ENCODE measurements around the gene IL17C.
A peak's percentile ranks its signal among the peaks of the same experiment; 100 is the strongest.

IL17C gene

DNA sequence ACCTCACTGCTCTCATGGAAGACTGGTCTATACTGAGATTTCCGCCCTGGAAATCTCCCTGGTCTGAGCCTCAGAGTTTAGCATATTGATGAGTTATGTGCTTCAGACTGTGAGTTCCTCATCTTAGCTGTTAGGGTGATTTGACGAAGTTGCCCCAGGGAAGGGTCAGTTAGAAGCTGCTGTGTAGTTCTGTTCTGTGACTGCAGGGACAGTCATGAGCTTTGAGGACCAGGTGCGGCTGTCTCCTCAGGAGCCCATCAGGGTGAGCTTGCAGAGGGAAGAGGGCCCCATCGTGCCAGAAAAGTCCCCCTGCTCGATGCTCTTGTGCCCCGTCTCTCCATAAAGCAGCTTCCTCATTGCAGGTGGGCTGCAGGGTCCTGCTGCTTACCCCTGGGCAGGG, 28.3 kb upstream of the IL17C start:
- DNase-seq, result no peak

GRCh38 chr16:88610909-88611812, 27.2 kb upstream of the IL17C start:
- no peak for DNase-seq

GRCh38 chr16:88613293-88613692, 25.1 kb upstream of the IL17C start:
- no peak for DNase-seq

DNA sequence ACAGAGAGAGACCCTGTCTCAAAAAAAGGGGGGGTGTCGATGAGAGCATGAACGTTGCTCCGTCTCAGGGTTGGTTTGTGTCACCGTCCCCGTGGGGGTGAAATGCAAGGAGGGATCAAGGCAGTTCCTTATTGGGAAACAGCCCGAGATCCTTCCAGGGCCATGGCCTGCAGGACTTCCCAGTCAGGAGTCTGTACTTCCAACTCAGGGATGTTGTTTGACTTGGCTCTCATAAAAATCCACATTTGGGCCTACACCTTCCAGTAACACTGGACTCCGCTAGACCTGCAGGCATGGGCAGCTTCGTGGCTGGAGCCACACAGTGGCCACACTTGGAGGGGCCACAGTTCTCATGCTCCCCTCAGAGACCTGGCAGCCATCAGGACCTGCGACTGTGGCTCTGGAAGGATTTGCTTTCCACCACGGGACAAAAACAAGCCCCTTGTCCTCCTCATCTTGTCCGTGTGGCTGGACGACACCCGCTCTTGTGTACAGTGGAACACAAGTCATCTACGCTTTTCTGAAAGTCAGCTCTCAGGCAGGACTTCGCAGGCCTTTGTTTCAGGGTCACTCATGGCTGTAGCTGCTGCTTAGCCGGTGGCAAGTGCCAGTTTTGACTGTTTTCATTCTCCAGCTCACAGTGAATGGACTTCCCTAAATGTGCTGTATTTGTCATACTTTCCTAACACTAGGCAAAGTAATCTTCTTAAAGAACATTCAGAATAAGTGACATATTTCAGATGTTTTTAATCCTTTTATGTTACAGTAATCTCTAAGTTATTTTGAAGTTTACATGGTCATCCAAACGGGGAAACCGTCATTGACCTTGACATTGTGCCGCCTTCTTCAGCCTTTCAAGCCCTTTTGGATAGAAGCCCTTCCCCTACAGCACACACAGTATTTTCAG, 24.2 kb upstream of the IL17C start:
- DNase-seq, result no peak

GRCh38 chr16:88614818-88615580, 23.4 kb upstream of the IL17C start:
- DNase-seq, result no peak

- DNase-seq, result no peak
These were observed 22.1 kb upstream of the IL17C start for GRCh38 chr16:88616320-88616719.

GRCh38 chr16:88616736-88617135, 21.6 kb upstream of the IL17C start:
- DNase-seq, result no peak

- no peak for DNase-seq
These were observed 20.9 kb upstream of the IL17C start for GRCh38 chr16:88617268-88618031.

- no peak for DNase-seq
These were observed 20.0 kb upstream of the IL17C start for GRCh38 chr16:88618182-88618955.

DNA sequence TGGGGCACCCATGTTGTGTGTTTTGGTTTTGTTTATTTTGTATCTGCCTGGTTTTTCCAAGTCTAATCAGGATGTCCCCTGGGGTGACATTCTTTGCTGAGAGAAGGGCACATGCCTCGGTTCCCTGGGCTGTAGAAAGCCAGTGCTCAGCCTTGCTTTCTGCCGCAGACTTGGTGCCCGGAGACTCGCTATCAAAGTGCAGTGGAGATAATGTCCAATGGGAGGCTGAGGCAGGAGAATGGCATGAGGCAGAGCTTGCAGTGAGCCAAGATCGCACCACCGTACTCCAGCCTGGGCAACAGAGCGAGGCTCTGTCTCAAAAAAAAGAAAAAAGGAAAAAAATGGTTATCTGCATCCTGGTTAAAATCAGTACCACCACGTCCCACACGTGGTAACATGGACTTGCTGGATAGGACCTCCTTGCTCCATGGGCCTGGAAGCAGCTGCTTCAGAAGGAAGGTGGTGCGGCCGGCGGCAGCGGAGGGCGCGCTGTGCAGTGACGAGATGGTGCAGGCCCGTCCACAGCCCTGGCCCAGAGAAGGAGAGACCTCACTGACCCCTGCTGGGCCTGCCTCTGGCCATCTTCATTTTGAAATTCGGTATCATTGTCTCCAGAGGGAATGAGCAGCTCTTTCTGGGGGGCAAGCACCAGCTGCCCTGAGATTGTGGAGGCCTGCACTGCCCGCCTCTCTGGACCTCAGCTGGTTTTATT, 19.3 kb upstream of the IL17C start:
- no peak for DNase-seq

DNA sequence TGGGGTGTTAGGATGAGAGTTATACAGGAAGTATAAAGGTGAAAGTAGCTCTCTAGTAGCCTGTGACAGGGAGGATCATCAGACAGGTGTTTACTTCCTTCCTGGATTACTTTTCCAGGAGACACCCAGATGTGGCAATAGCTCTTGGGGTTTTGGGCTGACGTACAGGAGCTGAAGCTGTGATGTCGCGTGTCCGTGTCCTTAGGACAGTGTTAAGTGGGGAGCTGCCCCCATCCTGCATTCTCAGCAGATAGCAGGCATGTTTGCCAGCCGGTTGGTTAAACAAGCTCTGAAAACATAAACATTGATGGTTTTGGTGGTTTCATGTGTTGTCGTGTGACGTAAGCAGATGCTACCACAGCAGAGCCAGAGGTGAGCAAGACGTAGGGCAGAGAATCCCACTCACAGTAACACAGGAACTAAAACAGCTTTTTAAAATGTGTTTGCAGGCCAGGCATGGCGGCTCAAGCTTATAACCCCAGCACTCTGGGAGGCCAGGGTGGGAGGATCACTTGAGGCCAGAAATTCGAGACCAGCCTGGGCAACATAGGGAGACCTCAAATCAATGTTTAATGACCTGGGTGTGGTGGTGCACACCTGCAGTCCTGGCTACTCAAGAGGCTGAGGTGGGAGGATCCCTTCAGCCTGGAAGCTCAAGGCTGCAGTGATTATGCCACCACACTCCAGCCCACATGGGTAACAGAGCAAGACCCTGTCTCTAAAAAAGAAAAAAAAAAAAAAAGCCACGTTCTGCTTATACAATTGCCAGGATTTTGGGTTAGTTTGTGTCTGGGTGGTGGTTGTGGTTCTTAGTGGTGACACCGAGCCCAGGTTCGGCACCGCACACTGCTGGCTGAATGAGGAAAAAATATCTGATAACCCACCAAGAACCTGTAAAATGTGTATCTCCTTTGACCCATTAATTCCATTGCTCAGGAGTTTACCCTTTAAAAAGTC, 18.2 kb upstream of the IL17C start:
- DNase-seq, result peak; percentile 66

DNA sequence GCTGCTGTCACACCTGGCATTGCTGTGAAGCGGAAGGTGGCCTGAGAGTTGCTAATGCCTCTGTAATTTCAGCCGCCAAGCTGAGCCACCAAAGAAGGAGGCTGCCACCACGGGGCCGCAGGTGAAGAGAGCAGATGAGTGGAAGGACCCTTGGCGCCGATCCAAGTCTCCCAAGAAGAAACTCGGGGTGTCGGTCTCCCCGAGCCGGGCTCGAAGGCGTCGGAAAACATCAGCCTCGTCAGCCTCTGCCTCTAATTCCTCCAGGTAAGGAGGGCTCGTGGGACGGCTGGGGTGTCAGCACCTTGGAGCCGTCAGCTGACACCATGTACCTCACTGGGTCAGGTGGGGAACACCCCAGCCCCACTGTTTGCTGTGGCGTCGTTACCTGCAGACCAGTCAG, 16.2 kb upstream of the IL17C start:
- no peak for DNase-seq

DNA sequence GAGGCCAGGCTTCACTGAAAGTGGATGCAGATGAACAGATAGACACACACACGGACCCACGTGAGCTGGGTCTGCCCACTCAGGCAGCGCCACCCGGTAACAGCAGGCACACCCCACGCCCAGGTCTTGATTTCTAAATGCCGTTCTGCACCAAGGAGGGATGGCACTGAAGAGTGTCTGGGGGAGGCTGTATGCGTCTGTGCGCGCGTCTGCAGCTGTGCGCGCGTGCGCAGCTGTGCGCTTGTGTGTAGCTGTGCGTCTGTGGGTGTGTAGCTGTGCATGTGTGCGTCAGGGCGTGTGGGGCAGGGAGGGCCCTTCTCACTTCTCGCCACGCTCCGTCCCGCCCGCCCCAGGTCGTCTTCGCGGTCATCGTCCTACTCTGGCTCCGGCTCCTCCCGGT, 15.5 kb upstream of the IL17C start:
- DNase-seq, result no peak

GRCh38 chr16:88623858-88624257, 14.5 kb upstream of the IL17C start:
- DNase-seq, result no peak

GRCh38 chr16:88624481-88624880, 13.9 kb upstream of the IL17C start:
- DNase-seq, result no peak

DNA sequence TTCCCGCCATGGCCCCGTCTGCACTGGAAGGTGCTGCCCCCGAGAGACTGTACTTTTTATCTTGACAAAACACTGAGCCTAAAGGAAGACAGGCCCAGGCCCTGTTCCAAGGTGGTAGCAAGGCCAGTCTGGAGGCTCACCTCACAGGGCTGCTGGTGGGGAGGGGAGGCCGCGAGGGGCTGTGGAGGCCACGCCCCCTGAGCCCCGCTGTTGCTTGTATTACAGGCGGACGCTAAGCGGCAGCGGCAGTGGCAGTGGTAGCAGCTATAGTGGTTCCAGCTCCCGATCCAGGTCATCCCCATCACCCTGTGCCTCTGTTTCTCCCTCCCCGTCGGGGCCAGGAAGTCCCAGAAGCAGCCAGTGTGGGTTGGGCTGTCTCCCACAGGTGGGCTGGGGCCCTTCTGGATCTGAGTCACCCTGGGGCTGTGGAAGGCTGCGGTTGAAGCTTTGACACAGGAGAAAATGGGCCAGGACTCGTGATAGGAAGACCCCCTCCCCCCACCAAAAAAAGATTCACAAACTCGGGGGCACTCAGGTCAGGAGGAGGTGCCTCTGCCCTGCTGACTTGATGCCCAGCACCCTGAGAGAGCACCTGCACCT, 13.3 kb upstream of the IL17C start:
- DNase-seq, result no peak

DNA sequence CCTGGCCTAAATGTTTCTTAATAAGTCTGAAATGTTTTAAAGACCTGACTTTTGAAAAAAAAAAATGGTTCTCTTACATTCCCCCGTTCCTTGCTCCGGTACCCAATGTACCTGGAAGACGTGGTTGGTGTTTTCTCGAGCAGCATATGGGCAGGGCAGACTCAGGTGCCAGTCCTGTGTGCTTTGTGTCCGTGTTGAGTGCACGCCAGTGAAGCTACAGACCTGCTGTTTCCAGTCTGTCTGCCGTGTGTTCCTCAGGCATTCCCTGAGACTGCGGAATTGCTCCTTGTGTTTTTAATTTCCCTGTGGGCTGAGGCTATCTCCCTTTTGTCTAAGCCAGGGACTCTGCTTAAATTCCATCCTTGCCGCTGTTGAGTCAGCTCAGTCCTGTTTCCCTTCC, 11.7 kb upstream of the IL17C start:
- DNase-seq, result no peak

- no peak for DNase-seq
These were observed 10.6 kb upstream of the IL17C start for GRCh38 chr16:88627531-88628411.
